Fibroblast of skin of left quadriceps (primary cell): ENCODE data around the gene TYW1.
"Not testable (repeated sequence)": the region's sequence is repeated elsewhere in the genome, so short reads cannot be mapped to it uniquely, and the experiment has no call there.

Source experiments
- DNase-seq, 2 experiments: peaks; one replicate each; pipeline ENCODE4 v3.0.0-alpha.2; 2013; ENCODE audit warnings: low read depth in 2 of 2

Gene TYW1

DNA sequence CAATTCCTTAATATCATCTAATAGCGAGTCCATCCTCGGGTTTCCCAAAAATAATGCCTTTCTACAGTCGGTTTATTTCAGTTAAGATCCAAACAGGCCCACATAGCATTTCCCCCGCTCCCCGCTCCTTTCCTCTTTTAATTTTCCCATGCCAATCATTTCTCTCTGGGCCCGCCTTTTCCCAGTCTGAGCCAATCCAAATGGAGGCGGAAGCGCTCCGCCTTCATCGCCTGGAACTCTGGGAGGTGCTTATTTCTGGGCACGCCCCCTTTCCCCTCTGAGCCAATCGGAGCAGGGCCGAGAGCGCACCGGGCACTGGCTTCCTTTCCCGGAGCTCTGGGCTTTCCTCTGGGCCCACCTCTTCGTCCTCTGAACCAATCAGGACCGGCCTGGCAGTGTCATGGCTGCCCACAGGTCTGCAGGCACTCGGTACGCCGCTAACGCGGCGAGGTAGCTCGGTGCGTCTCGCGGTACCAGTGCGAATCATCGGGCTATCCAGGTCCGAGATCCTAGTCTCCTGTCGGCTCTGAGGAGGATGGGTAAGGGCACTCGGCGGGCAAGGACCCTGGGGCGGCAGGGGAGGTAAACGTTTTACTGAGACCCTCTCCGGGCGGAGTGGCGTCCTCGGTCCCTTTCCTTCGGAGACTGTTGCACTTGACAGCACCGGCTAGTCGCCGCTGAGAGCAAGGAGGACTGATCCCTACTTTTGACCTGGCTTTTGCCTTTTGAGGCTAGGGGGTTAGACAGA, at the start of gene TYW1:
Gene TYW1 (plus strand): TSS at position 390 of the 748 bp plus-strand sequence. CDS start 146 bp downstream, at position 536.
- peak; percentile 95 to 97 for DNase-seq

- DNase-seq, result no peak
Observed at GRCh38 chr7:66948480-66949109, 48.0 kb upstream of the TYW1 start.

DNA sequence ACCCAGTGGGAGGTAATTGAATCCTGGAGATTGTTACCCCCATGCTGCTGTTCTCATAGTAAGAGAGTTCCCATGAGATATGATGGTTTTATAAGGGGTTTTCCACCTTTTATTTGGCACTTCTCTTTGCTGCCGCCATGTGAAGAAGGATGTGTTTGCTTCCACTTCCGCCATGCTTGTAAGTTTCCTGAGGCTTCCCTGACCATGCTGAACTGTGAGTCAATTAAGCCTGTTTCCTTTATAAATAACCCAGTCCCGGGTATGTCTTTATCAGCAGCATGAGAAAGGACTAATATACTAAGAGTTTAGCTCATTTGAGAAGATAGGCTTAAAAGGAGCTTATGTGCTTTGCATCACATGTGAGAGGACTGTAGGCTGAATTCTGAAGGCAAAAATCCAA, 46.3 kb upstream of the TYW1 start:
- DNase-seq, result no peak

- DNase-seq, result no peak
Observed at GRCh38 chr7:66950763-66951162, 45.9 kb upstream of the TYW1 start.

GRCh38 chr7:66952343-66953043, 44.1 kb upstream of the TYW1 start:
- no peak for DNase-seq

DNA sequence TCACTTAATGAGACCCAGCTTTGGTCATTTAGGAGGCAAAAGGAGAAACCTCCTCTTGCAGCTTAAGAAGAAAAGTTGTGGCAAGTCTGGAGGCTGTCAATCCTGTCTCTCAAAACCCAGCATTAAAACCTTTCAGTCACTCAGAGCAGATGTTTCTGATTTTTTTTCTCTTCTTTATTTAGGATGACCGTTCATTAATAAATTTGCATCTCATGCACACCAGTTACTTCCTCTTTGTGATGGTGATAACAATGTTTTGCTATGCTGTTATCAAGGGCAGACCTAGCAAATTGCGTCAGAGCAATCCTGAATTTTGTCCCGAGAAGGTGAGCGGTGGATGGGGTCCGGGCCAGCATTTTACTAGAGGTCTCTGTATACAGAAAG, 43.6 kb upstream of the TYW1 start:
- DNase-seq, result no peak

- no peak for DNase-seq
Observed at GRCh38 chr7:66957595-66958290, 38.9 kb upstream of the TYW1 start.

- no peak for DNase-seq
Observed at GRCh38 chr7:66958538-66959350, 37.9 kb upstream of the TYW1 start.

GRCh38 chr7:66960192-66960591, 36.4 kb upstream of the TYW1 start:
- DNase-seq, result no peak

DNA sequence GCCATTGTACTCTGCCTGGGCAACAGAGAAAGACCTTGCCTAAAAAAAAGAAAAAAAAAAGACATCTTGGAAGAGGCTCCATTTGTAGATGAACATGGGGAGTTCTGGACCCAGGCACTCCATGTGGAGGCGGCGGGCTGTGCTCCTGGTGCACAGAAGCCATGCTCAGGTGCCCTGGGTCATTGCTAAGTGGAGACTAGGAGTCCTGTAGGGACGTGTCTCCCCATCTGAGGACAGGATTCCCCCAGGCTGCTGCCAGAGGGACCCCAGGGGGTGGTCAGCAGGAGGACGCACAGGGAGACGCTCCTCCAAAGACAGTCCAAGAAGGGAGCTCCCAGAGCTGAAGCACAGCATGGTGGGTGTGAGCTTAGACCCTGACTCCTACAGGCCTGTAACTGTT, 35.5 kb upstream of the TYW1 start:
- no peak for DNase-seq

GRCh38 chr7:66964411-66964810, 32.2 kb upstream of the TYW1 start:
- DNase-seq, result peak; percentile 32

DNA sequence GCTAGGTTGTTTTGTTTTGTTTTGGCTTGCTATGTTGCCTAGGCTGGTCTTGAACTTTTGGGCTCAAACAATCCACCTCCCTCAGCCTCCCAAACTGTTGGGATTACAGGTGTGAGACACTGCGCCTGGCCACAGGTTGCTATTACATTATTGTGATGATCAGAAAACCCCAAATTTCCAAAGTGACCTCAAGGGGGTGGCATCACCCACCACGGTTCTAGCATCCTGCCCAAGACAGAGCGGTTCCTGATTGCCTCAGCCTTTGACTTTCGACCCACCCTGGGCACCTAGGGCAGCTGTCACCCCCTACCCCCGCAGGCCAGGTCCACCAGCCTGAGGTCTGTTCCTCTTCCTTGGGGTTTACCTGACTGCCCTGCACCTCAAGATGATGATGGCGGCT, 29.6 kb upstream of the TYW1 start:
- DNase-seq, result no peak

DNA sequence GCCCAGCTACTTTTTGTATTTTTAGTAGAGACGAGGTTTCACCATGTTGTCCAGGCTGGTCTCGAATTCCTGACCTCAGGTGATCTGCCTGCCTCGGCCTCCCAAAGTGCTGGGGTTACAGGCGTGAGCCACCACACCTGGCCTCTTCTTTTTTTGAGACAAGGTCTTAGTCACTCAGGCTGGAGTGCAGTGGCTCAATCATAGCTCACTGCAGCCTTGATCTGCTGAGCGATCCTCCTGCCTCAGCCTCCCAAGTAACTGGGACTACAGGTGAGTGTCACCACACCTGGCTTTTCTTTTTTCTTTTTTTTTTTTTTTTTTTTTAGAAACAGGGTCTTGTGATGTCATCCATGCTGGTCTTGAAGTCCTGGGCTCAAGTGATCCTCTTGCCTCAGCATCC, 27.6 kb upstream of the TYW1 start:
- DNase-seq, result not testable (repeated sequence)

- DNase-seq, result no peak
Observed at GRCh38 chr7:66970310-66970709, 26.3 kb upstream of the TYW1 start.

GRCh38 chr7:66974986-66975590, 21.5 kb upstream of the TYW1 start:
- DNase-seq, result no peak

DNA sequence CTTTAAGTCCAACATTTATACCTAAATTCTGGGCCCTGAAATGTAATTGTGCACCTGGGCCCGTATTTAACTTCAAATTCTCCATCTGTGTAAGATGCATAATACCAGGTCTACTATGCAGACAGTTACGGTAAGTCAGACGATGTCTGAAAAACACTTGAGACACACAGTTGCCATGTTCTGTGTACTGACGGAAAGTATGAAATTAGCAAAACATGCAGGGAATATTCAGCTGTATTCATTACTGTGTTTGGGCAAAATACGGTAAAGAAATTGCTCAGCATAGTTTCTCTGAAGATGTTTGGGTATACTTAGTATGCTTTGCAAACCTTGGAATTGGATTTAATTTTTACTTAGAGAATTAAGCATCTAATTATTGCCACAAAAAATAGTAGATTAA, 18.3 kb upstream of the TYW1 start:
- not testable (repeated sequence) for DNase-seq

- DNase-seq, result not testable (repeated sequence)
Observed at GRCh38 chr7:66979013-66979412, 17.6 kb upstream of the TYW1 start.

DNA sequence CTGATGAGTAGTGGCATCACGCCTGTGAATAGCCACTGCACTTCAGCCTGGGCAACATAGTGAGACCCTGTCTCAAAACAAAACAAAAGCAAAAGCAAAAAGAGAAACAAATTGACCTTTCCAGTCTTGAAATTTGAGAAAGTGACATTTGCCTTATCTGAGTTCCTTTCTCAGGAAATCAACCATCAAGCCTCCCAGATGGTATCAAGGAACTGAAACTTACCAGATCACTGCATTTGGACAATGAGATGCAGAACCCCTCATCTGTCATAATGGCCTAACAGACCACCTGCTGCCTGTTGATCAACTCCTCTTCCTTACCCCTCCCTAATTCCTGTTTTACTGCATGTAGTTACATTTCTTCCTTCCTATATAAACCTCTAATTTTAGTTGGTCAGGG, 16.3 kb upstream of the TYW1 start:
- not testable (repeated sequence) for DNase-seq

- not testable (repeated sequence) for DNase-seq
Observed at GRCh38 chr7:66989552-66989951, 7.1 kb upstream of the TYW1 start.

GRCh38 chr7:66994051-66994450, 2.6 kb upstream of the TYW1 start:
- not testable (repeated sequence) for DNase-seq

- peak; percentile 52 for DNase-seq
Observed at GRCh38 chr7:66994691-66995049, 2.0 kb upstream of the TYW1 start.
